Left lung (tissue), 10 donors: ENCODE data around the gene GAB4. TPM values are rescaled to one million over a fixed set of nuclear protein-coding genes. Genes with fewer than 3 reads are reported as not detected.
"Not testable (repeated sequence)": the region's sequence is repeated elsewhere in the genome, so short reads cannot be mapped to it uniquely, and the experiment has no call there.

Source experiments
- ATAC-seq: fragments of 200-7000 bp; cut with Tn5 transposase; one replicate; pipeline ENCODE4 v1.9.1; 2020; ENCODE audit warnings: moderate library complexity
- DNase-seq, 4 donors: peaks; one replicate each; pipeline ENCODE4 v3.0.0-alpha.2; 2013 to 2020
- H3K27ac ChIP-seq, 2 donors: fragments of 200-600 bp; sonication (generic) in 1 of 2; one replicate each; pipeline versions ENCODE4 v1.5.0 to v1.8.0; 2020 to 2021
- H3K27me3 ChIP-seq, 2 donors: fragments of 200-600 bp; sonication (generic) in 1 of 2; one replicate each; pipeline versions ENCODE4 v1.5.0 to v1.8.0; 2020 to 2021
- H3K36me3 ChIP-seq, 2 donors: fragments of 200-600 bp; sonication (generic) in 1 of 2; one replicate each; pipeline versions ENCODE4 v1.5.0 to v1.8.0; 2020 to 2021
- H3K4me1 ChIP-seq, 2 donors: fragments of 200-600 bp; one replicate each; pipeline ENCODE4 v1.8.0; 2021
- H3K4me3 ChIP-seq, 2 donors: fragments of 200-600 bp; sonication (generic) in 1 of 2; one replicate each; pipeline versions ENCODE4 v1.5.0 to v1.8.0; 2020 to 2021; ENCODE audit warnings: mild to moderate bottlenecking in 1 of 2
- H3K9me3 ChIP-seq, 2 donors: fragments of 200-600 bp; sonication (generic) in 1 of 2; one replicate each; pipeline versions ENCODE4 v1.5.0 to v1.8.0; 2020 to 2021
- CTCF ChIP-seq, 2 donors: fragments of 200-600 bp; sonication (generic) in 1 of 2; IDR thresholded peaks; one replicate each; pipeline versions ENCODE4 v1.5.0 to v1.8.0; 2021; ENCODE audit warnings: antibody characterized with exemption in 2 of 2
- intact Hi-C, 2 donors: fragments of 100-400 bp; cut with DNase I; formaldehyde crosslinking; loops; one replicate each; pipeline versions ENCODE4 v1.11.2 to v1.14.2; 2022
- polyA plus RNA-seq, 6 donors: library from polyadenylated mRNA; unstranded; fragments of 120-200 nt; gene quantifications; one replicate each; pipeline ENCODE4 v1.2.1, GENCODE V29; 2013; ENCODE audit not compliant: insufficient read length in 6 of 6
- total RNA-seq, 2 donors: library from RNA; stranded (reverse); fragmentation: NEBNext Ultra II Directional; extraction: Animal tissue kit (Norgen Biotek cat#: 25700); gene quantifications; one replicate each; pipeline ENCODE4 v1.2.1, GENCODE V29; 2021
- donor health status: DM: no; HTN: yes; CAD: no.
- donor health status: DM: no; HTN: no; CAD: no.

The GAB4 gene
- total and polyA plus RNA-seq, 8 donors: not detected

GRCh38 chr22:17014101-17014440, 6.0 kb upstream of the GAB4 start:
- H3K27me3 ChIP-seq: peaks cover 0 to 34% of the 10 kb centered on the region in 2 donors
- DNase-seq, H3K36me3 ChIP-seq, ATAC-seq, H3K9me3 ChIP-seq, H3K4me3 ChIP-seq, H3K4me1 ChIP-seq, intact Hi-C loops, H3K27ac ChIP-seq: not testable (repeated sequence)

- intact Hi-C loops: no loop called here
- no peak for ATAC-seq
- H3K36me3 ChIP-seq: no peaks in the 10 kb centered on the region
- H3K27ac ChIP-seq: no peak overlapping the region
- no peak for DNase-seq
- H3K9me3 ChIP-seq: no peaks in the 10 kb centered on the region
- TF ChIP-seq CTCF (IDR thresholded peaks at IDR 0.05): no peak
- no peak overlapping the region for H3K4me3 ChIP-seq
- peaks cover 0 to 38% of the 10 kb centered on the region in 2 donors for H3K27me3 ChIP-seq
- no peaks in the 10 kb centered on the region for H3K4me1 ChIP-seq
These were observed 5.5 kb upstream of the GAB4 start for GRCh38 chr22:17013396-17014100.

- Histone ChIP-seq H3K4me1 (no peaks in the 10 kb centered on the region), H3K9me3 (no peaks in the 10 kb centered on the region), H3K36me3 (no peaks in the 10 kb centered on the region), H3K27me3 (peaks cover 0 to 51% of the 10 kb centered on the region in 2 donors), H3K27ac (no peak overlapping the region), H3K4me3 (no peak overlapping the region)
- TF ChIP-seq CTCF (IDR thresholded peaks at IDR 0.05): no peak
- no peak for ATAC-seq
- intact Hi-C loops: no loop called here
- DNase-seq: no peak
These were observed 4.2 kb upstream of the GAB4 start for GRCh38 chr22:17012267-17012666.

DNA sequence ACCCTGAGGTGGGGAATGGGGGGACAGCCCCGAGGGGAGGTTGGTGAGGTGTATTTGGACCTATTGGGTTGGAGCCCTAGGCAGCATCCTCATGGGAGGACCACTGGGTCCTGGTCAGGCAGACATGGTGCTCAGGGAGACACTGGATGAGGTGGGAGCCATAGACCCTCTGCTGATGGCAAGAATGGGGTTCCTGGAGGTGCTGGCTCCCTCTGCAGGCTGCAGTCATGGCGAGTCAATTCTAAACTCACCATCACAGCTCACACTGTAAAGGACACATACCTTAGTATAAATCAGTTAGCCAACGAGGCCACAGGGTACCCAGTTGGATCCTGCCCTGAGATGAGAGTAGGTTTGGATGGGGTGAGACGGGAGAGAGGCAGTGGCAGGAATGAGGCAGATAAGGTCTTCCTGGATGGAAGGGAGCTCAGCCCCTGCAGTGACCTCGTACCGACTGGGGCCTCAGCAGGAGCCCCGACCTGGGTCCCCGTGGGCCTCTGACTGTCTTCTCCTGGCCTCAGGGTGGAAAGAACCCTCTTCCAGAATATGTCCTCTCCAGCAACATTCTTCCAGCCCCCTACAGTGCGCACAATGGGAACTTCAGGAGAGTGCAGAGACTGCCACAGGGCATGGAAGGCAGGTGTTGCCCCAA, 1.7 kb upstream of the GAB4 start:
- no peaks in the 10 kb centered on the region for H3K4me1 ChIP-seq
- H3K4me3 ChIP-seq: no peak overlapping the region
- ATAC-seq (no peak), DNase-seq (no peak)
- no peak for TF ChIP-seq CTCF (IDR thresholded peaks at IDR 0.05)
- H3K27ac ChIP-seq: no peak overlapping the region
- H3K27me3 ChIP-seq: peaks cover 0 to 59% of the 10 kb centered on the region in 2 donors
- no peaks in the 10 kb centered on the region for H3K36me3 ChIP-seq
- peaks cover 0 to 4% of the 10 kb centered on the region in 2 donors for H3K9me3 ChIP-seq
- intact Hi-C loops: no loop called here

- TF ChIP-seq CTCF (IDR thresholded peaks at IDR 0.05): no peak
- Histone ChIP-seq H3K9me3 (peaks cover 0 to 18% of the 10 kb centered on the region in 2 donors), H3K4me1 (no peaks in the 10 kb centered on the region), H3K27me3 (peaks cover 0 to 50% of the 10 kb centered on the region in 2 donors), H3K4me3 (no peak overlapping the region), H3K36me3 (no peaks in the 10 kb centered on the region), H3K27ac (no peak overlapping the region)
- DNase-seq: no peak
- no peak for ATAC-seq
- intact Hi-C loops: no loop called here
These were observed 765 bp downstream of the GAB4 start for GRCh38 chr22:17007257-17007656.
